PC-9 (cell line): ENCODE measurements around the gene PGPEP1.

Experiments
- CTCF ChIP-seq: fragments of 200-600 bp; sonication (generic); conservative IDR thresholded peaks from 2 replicates; pipeline ENCODE4 v1.6.1; 2017; ENCODE audit warnings: mixed run types, antibody characterized with exemption, mild to moderate bottlenecking, moderate library complexity
- EZH2 ChIP-seq: fragments of 200-600 bp; sonication (generic); IDR thresholded peaks from 2 replicates; pipeline ENCODE4 v1.8.0; 2017; ENCODE audit warnings: antibody characterized with exemption, low read depth

GRCh38 chr19:18312092-18312534 is 28.3 kb upstream of the PGPEP1 start:
- no peak for TF ChIP-seq CTCF
- no peak for TF ChIP-seq EZH2
